Activated naive CD4-positive, alpha-beta T cell treated with anti-CD3 and anti-CD28 coated beads, Interleukin-2, amount 50 U/mL, for 72 hours (primary cell): ENCODE measurements around the gene PIWIL1. TPM values are rescaled to one million over a fixed set of nuclear protein-coding genes. Genes with fewer than 3 reads are reported as not detected.

Experiments
- ATAC-seq, 2 donors: fragments of 150-1000 bp; cut with Tn5 transposase; 2 replicates each; pipeline ENCODE4 v1.10.0; 2021; ENCODE audit warnings: mild to moderate bottlenecking in 2 of 2, moderate library complexity in 2 of 2
- DNase-seq, 2 donors: peaks; one replicate each; pipeline ENCODE4 v3.0.0; 2021 to 2022; ENCODE audit warnings: low spot score in 2 of 2
- H3K27ac Mint-ChIP-seq, 2 donors: one replicate each; pipeline ENCODE4 v1.8.0; 2022; ENCODE audit warnings: mild to moderate bottlenecking in 2 of 2, mixed read lengths in 2 of 2
- H3K36me3 Mint-ChIP-seq, 2 donors: one replicate each; pipeline ENCODE4 v1.8.0; 2022; ENCODE audit warnings: mixed read lengths in 2 of 2
- H3K9me3 Mint-ChIP-seq, 2 donors: one replicate each; pipeline ENCODE4 v1.8.0; 2022; ENCODE audit warnings: mixed read lengths in 2 of 2
- total RNA-seq, 2 donors: library from RNA; stranded (reverse); gene quantifications; one replicate each; pipeline ENCODE4 v1.2.3, GENCODE V29; 2022

The PIWIL1 gene
- total RNA-seq, 2 donors from 2014 or later = not detected

DNA sequence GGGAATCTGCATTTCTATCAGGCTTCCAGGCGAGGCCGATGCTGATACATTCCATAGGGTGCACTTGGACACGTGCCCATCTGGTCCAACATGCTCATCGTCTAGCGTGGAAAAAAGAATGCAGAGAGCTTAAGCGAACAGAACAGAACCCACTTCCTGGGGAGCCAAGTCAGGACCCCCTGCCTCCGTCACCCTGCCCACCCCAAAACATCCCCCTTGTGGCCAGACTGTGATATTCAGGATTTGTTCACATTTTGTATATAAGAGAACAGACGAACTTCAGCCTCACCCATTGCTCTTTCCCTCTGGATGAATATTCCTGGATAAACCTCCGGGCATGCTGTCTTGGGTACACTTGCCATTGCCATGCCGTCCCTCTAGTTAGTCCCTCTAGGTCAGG is 4.3 kb upstream of the PIWIL1 start:
- no peak overlapping the region for H3K27ac Mint-ChIP-seq
- H3K9me3 Mint-ChIP-seq = no peaks in the 10 kb centered on the region
- DNase-seq = no peak
- no peaks in the 10 kb centered on the region for H3K36me3 Mint-ChIP-seq
- ATAC-seq = no peak

- no peak overlapping the region for H3K27ac Mint-ChIP-seq
- H3K9me3 Mint-ChIP-seq = no peaks in the 10 kb centered on the region
- ATAC-seq (no peak), DNase-seq (no peak)
- no peaks in the 10 kb centered on the region for H3K36me3 Mint-ChIP-seq
Measured at GRCh38 chr12:130334399-130334798, 3.3 kb upstream of the PIWIL1 start.

DNA sequence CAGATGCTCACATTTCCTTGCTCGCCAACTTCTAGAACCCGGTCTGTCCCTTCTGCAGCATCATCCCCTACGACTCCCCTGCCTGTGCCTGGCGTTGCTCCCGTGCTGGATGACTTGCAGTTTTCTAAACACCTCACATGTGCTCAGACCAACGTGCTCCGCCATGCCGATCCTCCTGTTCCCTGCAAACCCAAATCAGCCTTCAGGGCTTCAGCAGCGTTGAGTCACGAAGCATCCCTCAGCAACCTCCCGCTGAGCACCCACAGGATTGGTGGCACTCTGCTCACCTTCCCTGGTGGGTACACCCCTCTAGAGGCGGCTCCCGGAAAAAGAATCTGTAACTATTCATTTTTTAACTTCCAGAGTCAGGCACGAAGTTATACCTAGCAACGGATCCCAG is 2.8 kb upstream of the PIWIL1 start:
- Mint-ChIP-seq H3K27ac (no peak overlapping the region), H3K9me3 (no peaks in the 10 kb centered on the region), H3K36me3 (no peaks in the 10 kb centered on the region)
- ATAC-seq (peak in 1 of 2 donors; percentile 38), DNase-seq (no peak)

- Mint-ChIP-seq H3K9me3 (no peaks in the 10 kb centered on the region), H3K36me3 (no peaks in the 10 kb centered on the region), H3K27ac (no peak overlapping the region)
- ATAC-seq (no peak), DNase-seq (peak in 1 of 2 donors; percentile 33)
Measured at GRCh38 chr12:130335517-130336392, 1.9 kb upstream of the PIWIL1 start.

GRCh38 chr12:130336723-130337487 is 782 bp upstream of the PIWIL1 start:
- Mint-ChIP-seq H3K27ac (no peak overlapping the region), H3K36me3 (no peaks in the 10 kb centered on the region), H3K9me3 (no peaks in the 10 kb centered on the region)
- DNase-seq = no peak
- no peak for ATAC-seq

- H3K27ac Mint-ChIP-seq = no peak overlapping the region
- DNase-seq (no peak), ATAC-seq (no peak)
- H3K9me3 Mint-ChIP-seq = no peaks in the 10 kb centered on the region
- no peaks in the 10 kb centered on the region for H3K36me3 Mint-ChIP-seq
Measured at GRCh38 chr12:130338794-130339601, 1.3 kb downstream of the PIWIL1 start.

GRCh38 chr12:130339951-130340350 is 2.3 kb downstream of the PIWIL1 start:
- ATAC-seq (peak in 1 of 2 donors; percentile 73), DNase-seq (no peak)
- no peaks in the 10 kb centered on the region for H3K9me3 Mint-ChIP-seq
- H3K36me3 Mint-ChIP-seq = no peaks in the 10 kb centered on the region
- H3K27ac Mint-ChIP-seq = no peak overlapping the region

GRCh38 chr12:130342442-130342841 is 4.8 kb downstream of the PIWIL1 start:
- no peaks in the 10 kb centered on the region for H3K9me3 Mint-ChIP-seq
- no peak for DNase-seq
- H3K36me3 Mint-ChIP-seq = no peaks in the 10 kb centered on the region
- no peak for ATAC-seq
- no peak overlapping the region for H3K27ac Mint-ChIP-seq

DNA sequence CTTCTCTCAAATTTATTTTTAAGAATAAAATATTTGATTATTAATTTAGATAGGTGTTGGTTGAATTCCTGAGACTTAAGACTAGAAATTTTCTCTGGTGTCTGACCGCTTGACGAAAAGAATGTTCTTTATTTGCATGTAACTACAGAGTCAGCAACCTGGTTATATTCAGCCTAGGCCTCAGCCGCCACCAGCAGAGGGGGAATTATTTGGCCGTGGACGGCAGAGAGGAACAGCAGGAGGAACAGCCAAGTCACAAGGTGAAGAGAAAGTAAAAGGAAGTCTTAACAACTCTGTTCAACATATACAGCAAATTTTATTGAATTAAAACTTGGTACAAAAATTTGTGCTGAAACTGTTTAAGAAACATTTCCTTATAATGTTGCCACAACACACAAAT is 5.2 kb downstream of the PIWIL1 start:
- H3K36me3 Mint-ChIP-seq = no peaks in the 10 kb centered on the region
- H3K9me3 Mint-ChIP-seq = no peaks in the 10 kb centered on the region
- DNase-seq = no peak
- ATAC-seq = no peak
- no peak overlapping the region for H3K27ac Mint-ChIP-seq

DNA sequence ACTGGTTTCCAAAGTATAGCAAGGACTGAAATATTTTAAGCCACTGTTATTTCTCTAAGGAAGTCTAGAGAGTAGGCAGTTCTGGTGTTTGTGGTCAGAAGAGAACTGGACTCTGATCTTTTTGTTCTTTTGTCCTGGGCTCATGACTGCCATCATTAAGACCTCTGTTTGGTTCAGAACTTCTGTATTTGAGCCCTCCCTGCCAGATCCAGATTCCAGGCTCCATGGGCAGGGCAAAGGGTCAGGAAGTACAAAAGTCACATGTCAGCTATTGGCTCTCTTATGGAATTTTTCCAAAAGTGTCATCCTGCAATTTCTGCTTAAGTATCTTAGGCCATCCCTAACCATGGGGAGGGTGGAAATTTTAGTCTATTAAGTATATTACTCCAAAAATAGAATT is 6.8 kb downstream of the PIWIL1 start:
- ATAC-seq (no peak), DNase-seq (no peak)
- Mint-ChIP-seq H3K9me3 (no peaks in the 10 kb centered on the region), H3K27ac (no peak overlapping the region), H3K36me3 (no peaks in the 10 kb centered on the region)

- no peak for ATAC-seq
- H3K36me3 Mint-ChIP-seq = no peaks in the 10 kb centered on the region
- no peaks in the 10 kb centered on the region for H3K9me3 Mint-ChIP-seq
- no peak for DNase-seq
- H3K27ac Mint-ChIP-seq = no peak overlapping the region
Measured at GRCh38 chr12:130345292-130345691, 7.6 kb downstream of the PIWIL1 start.

DNA sequence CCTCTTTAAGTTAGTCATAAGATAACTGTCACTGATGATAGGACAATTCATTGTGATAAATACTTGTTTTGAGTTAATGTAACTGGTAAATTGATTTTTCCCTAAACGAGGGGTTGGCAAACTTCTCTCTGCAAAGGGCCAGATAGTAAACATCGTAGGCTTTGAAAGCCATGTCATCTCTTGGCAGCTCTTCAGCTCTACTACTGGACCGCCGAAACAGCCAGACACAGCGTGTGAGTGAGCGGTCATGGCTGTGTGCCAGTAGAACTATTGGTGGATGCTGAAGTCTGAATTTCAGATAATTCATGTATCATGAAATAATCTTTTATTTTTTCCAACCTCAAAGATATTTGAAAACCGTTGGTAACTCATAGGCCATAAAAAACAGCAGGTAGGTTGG is 9.9 kb downstream of the PIWIL1 start:
- Mint-ChIP-seq H3K9me3 (no peaks in the 10 kb centered on the region), H3K27ac (no peak overlapping the region), H3K36me3 (no peaks in the 10 kb centered on the region)
- ATAC-seq (no peak), DNase-seq (no peak)

DNA sequence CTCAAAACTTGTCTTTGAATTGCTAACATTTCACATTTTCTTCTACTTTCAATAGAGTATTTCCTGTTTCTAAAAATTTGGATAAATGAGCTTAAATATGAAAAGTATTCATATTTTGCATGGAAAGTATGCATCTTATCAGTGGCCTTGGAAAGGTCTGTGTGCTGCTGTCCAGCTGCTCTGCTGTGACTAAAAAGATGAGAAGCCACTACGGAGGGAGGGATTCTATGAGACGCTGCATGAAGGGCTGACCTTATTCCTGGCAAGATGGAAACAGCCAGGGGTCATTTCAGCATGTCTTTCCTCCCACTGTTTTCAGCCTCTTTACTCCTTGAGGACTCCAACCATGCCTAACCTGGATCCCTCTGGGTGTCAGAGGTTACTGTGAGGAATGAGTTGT is 13.0 kb downstream of the PIWIL1 start:
- no peaks in the 10 kb centered on the region for H3K36me3 Mint-ChIP-seq
- H3K9me3 Mint-ChIP-seq = no peaks in the 10 kb centered on the region
- ATAC-seq (no peak), DNase-seq (no peak)
- no peak overlapping the region for H3K27ac Mint-ChIP-seq

- H3K9me3 Mint-ChIP-seq = no peaks in the 10 kb centered on the region
- no peak overlapping the region for H3K27ac Mint-ChIP-seq
- no peaks in the 10 kb centered on the region for H3K36me3 Mint-ChIP-seq
- ATAC-seq (no peak), DNase-seq (no peak)
Measured at GRCh38 chr12:130351326-130351725, 13.6 kb downstream of the PIWIL1 start.

DNA sequence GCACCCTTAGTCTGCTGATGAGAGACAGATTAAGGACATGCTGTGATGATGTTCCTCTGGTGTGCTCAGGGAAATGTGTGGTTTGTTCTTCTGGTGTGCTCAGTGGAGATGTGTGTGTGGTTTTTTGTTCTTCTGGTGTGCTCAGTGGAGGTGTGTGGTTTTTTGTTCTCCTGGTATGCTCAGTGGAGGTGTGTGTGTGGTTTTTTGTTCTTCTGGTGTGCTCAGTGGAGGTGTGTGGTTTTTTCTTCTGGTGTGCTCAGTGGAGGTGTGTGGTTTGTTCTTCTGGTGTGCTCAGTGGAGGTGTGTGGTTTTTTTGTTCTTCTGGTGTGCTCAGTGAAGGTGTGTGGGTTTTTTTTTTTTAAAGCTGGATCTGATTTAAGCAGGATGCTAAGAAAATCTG is 15.4 kb downstream of the PIWIL1 start:
- Mint-ChIP-seq H3K36me3 (no peaks in the 10 kb centered on the region), H3K9me3 (no peaks in the 10 kb centered on the region), H3K27ac (peak overlapping the region in 1 of 2 donors; percentile 12)
- DNase-seq = no peak
- no peak for ATAC-seq

GRCh38 chr12:130354407-130354806 is 16.7 kb downstream of the PIWIL1 start:
- DNase-seq = no peak
- no peaks in the 10 kb centered on the region for H3K9me3 Mint-ChIP-seq
- no peak for ATAC-seq
- H3K36me3 Mint-ChIP-seq = no peaks in the 10 kb centered on the region
- no peak overlapping the region for H3K27ac Mint-ChIP-seq

- Mint-ChIP-seq H3K27ac (no peak overlapping the region), H3K9me3 (no peaks in the 10 kb centered on the region), H3K36me3 (no peaks in the 10 kb centered on the region)
- DNase-seq (no peak), ATAC-seq (no peak)
Measured at GRCh38 chr12:130356222-130356621, 18.5 kb downstream of the PIWIL1 start.
